DND-41 (cell line): ENCODE results near the gene LRRC14B.

Source experiments
- ATAC-seq: fragments of 200-7000 bp; cut with Tn5 transposase; 3 replicates; pipeline ENCODE4 v1.9.1; 2021; ENCODE audit warnings: low read depth; ENCODE audit not compliant: insufficient read depth
- DNase-seq: peaks from one replicate; pipeline ENCODE4 v3.0.0-alpha.2; 2020
- H2AFZ ChIP-seq: 2 replicates; pipeline ENCODE4 v1.6.0; 2012; ENCODE audit warnings: low read depth, low read length
- H3K27ac ChIP-seq: 2 replicates; pipeline ENCODE4 v1.5.1; 2012; ENCODE audit warnings: low read length, inconsistent platforms
- H3K27me3 ChIP-seq: fragments of 200-600 bp; sonication (generic); 2 replicates; pipeline ENCODE4 v1.6.0; 2012; ENCODE audit warnings: low read length, mild to moderate bottlenecking, inconsistent platforms; ENCODE audit not compliant: insufficient read depth, poor library complexity
- H3K36me3 ChIP-seq: 2 replicates; pipeline ENCODE4 v1.5.1; 2012; ENCODE audit warnings: low read length, inconsistent platforms; ENCODE audit not compliant: insufficient read depth
- H3K4me1 ChIP-seq: 2 replicates; pipeline ENCODE4 v1.5.1; 2012; ENCODE audit warnings: mild to moderate bottlenecking, low read length; ENCODE audit not compliant: insufficient read depth
- H3K4me2 ChIP-seq: 2 replicates; pipeline ENCODE4 v1.6.0; 2012; ENCODE audit warnings: mild to moderate bottlenecking, moderate library complexity, low read length, inconsistent platforms; ENCODE audit not compliant: insufficient read depth
- H3K4me3 ChIP-seq, 2 experiments: fragments of 200-600 bp in 1 of 2; shearing (Covaris generic) in 1 of 2; 2 replicates each; pipeline ENCODE4 v1.5.1; 2012 to 2016; ENCODE audit warnings: inconsistent platforms in 2 of 2, low read length in 2 of 2, mild to moderate bottlenecking in 2 of 2, low read depth in 1 of 2, moderate library complexity in 1 of 2
- H3K79me2 ChIP-seq: 2 replicates; pipeline ENCODE4 v1.6.0; 2012; ENCODE audit warnings: low read length, inconsistent platforms; ENCODE audit not compliant: insufficient read depth
- H3K9ac ChIP-seq: 2 replicates; pipeline ENCODE4 v1.6.0; 2012; ENCODE audit warnings: low read depth, mild to moderate bottlenecking, inconsistent platforms, low read length, moderate library complexity
- H3K9me3 ChIP-seq: 2 replicates; pipeline ENCODE4 v1.5.1; 2012; ENCODE audit warnings: low read length, moderate library complexity, mild to moderate bottlenecking, inconsistent platforms; ENCODE audit not compliant: insufficient read depth, severe bottlenecking
- H4K20me1 ChIP-seq: 2 replicates; pipeline ENCODE4 v1.6.0; 2012; ENCODE audit warnings: low read length; ENCODE audit not compliant: insufficient read depth
- CTCF ChIP-seq: IDR thresholded peaks from 2 replicates; pipeline ENCODE4 v1.5.1; 2012; ENCODE audit warnings: borderline replicate concordance, low read length, moderate library complexity, mild to moderate bottlenecking; ENCODE audit not compliant: poor library complexity, severe bottlenecking; ENCODE audit errors: extremely low read depth
- EZH2 ChIP-seq: IDR thresholded peaks from 3 replicates; pipeline ENCODE4 v1.6.1; 2012; ENCODE audit warnings: borderline replicate concordance, low read depth, mild to moderate bottlenecking, moderate library complexity, low read length, inconsistent platforms; ENCODE audit not compliant: severe bottlenecking

LRRC14B gene

GRCh38 chr5:180286-180918 is 10.9 kb upstream of the LRRC14B start:
- H3K9ac ChIP-seq = no peak overlapping the region
- H4K20me1 ChIP-seq = no peaks in the 10 kb centered on the region
- no peak for ATAC-seq
- TF ChIP-seq CTCF (no peak), EZH2 (no peak)
- H3K79me2 ChIP-seq = no peaks in the 10 kb centered on the region
- no peak overlapping the region for H3K4me3 ChIP-seq
- DNase-seq = no peak
- H3K27me3 ChIP-seq = peaks cover 3% of the 10 kb centered on the region
- H3K36me3 ChIP-seq = no peaks in the 10 kb centered on the region
- H3K9me3 ChIP-seq = no peaks in the 10 kb centered on the region
- H2AFZ ChIP-seq = no peak overlapping the region
- no peak overlapping the region for H3K4me2 ChIP-seq
- no peaks in the 10 kb centered on the region for H3K4me1 ChIP-seq
- H3K27ac ChIP-seq = no peak overlapping the region

GRCh38 chr5:181160-181559 is 10.1 kb upstream of the LRRC14B start:
- Histone ChIP-seq H3K27me3 (peaks cover 3% of the 10 kb centered on the region), H3K27ac (no peak overlapping the region), H3K9me3 (no peaks in the 10 kb centered on the region), H3K79me2 (no peaks in the 10 kb centered on the region), H3K4me1 (no peaks in the 10 kb centered on the region), H3K4me2 (no peak overlapping the region), H4K20me1 (no peaks in the 10 kb centered on the region), H3K36me3 (no peaks in the 10 kb centered on the region), H2AFZ (no peak overlapping the region), H3K4me3 (no peak overlapping the region), H3K9ac (no peak overlapping the region)
- DNase-seq (no peak), ATAC-seq (no peak)
- TF ChIP-seq EZH2 (no peak), CTCF (no peak)

GRCh38 chr5:181566-181965 is 9.7 kb upstream of the LRRC14B start:
- Histone ChIP-seq H2AFZ (no peak overlapping the region), H3K9ac (no peak overlapping the region), H3K27ac (no peak overlapping the region), H3K79me2 (no peaks in the 10 kb centered on the region), H4K20me1 (no peaks in the 10 kb centered on the region), H3K36me3 (no peaks in the 10 kb centered on the region), H3K9me3 (no peaks in the 10 kb centered on the region), H3K4me3 (no peak overlapping the region), H3K27me3 (peaks cover 3% of the 10 kb centered on the region), H3K4me2 (no peak overlapping the region), H3K4me1 (no peaks in the 10 kb centered on the region)
- ATAC-seq = no peak
- no peak for TF ChIP-seq CTCF
- TF ChIP-seq EZH2 = no peak
- DNase-seq = no peak
